AG04450 (cell line): Measurements from ENCODE around the gene ST6GALNAC3. TPM values are rescaled to one million over a fixed set of nuclear protein-coding genes. Genes with fewer than 3 reads are reported as not detected.
A peak's percentile ranks its signal among the peaks of the same experiment; 100 is the strongest.

Source experiments
- CTCF ChIA-PET: fragments of 300-600, 350-600 bp; formaldehyde crosslinking; extraction: SDS; loops from one replicate; lab custom pipeline; 2022; ENCODE audit warnings: antibody characterized with exemption, inconsistent platforms; lab: Charles Lee
- POLR2A ChIA-PET: fragments of 350-600 bp; formaldehyde crosslinking; extraction: SDS; loops from one replicate; lab custom pipeline; 2021; ENCODE audit warnings: antibody characterized with exemption, inconsistent platforms; lab: Yijun Ruan, JAX
- DNase-seq: peaks from one replicate; pipeline ENCODE4 v3.0.0-alpha.2; 2011; ENCODE audit warnings: low read depth, low spot score
- H3K27ac ChIP-seq: one replicate; pipeline ENCODE4 v1.5.1; 2012; ENCODE audit warnings: low read depth, low read length, control low read depth
- H3K27me3 ChIP-seq: one replicate; pipeline ENCODE4 v1.6.0; 2012; ENCODE audit warnings: low read length; ENCODE audit not compliant: control insufficient read depth, insufficient read depth
- H3K4me3 ChIP-seq: 2 replicates; pipeline ENCODE4 v1.5.1; 2011; ENCODE audit warnings: mild to moderate bottlenecking, low read depth, low read length, control low read depth
- H3K9me3 ChIP-seq: 2 replicates; pipeline ENCODE4 v1.5.1; 2012; ENCODE audit warnings: low read length; ENCODE audit not compliant: control insufficient read depth, insufficient read depth
- CTCF ChIP-seq: IDR thresholded peaks from 2 replicates; pipeline ENCODE4 v1.5.1; 2011; ENCODE audit warnings: low read depth, low read length, control low read depth, inconsistent platforms
- polyA minus RNA-seq: library from RNA; depleted of rRNA, polyadenylated mRNA; stranded (reverse); fragments of >200 nt; gene quantifications from 2 replicates; pipeline ENCODE4 v1.2.3, GENCODE V29; 2011; rRNA and poly(A)+ RNA removed
- polyA plus RNA-seq: library from polyadenylated mRNA; depleted of rRNA; stranded (reverse); fragments of >200 nt; gene quantifications from 2 replicates; pipeline ENCODE4 v1.2.3, GENCODE V29; 2011; rRNA removed

Gene ST6GALNAC3
- polyA plus RNA-seq (1.9 and 2.1 TPM in 2 replicates), polyA minus RNA-seq (1.4 and 6.4 TPM in 2 replicates)

- H3K27ac ChIP-seq = no peak within 1 kb of the TSS
- H3K4me3 ChIP-seq = peak within 1 kb of the TSS; percentile 83
- H3K27me3 ChIP-seq = no peaks in the 10 kb centered on the region
- ChIA-PET CTCF (no interaction called here), POLR2A (interaction anchor here (1.0 kb wide), 1 partner anchor 49 kb away, joined by 7 read pairs; no protein-coding TSS in a partner anchor)
- peak; percentile 16 for DNase-seq
- H3K9me3 ChIP-seq = no peaks in the 10 kb centered on the region
- TF ChIP-seq CTCF = no peak
Observed at GRCh38 chr1:76074321-76075187, at the start of gene ST6GALNAC3. TSS of gene ST6GALNAC3 (plus strand) at chr1:76074746.

- CTCF ChIA-PET = no interaction called here
Observed at GRCh38 chr1:76027341-76027740, 47.2 kb upstream of the ST6GALNAC3 start.

GRCh38 chr1:76029331-76029730 lies 45.2 kb upstream of the ST6GALNAC3 start:
- ChIA-PET POLR2A (no interaction called here), CTCF (interaction anchor here (1.1 kb wide), 1 partner anchor 39 kb away, joined by 4 read pairs; no protein-coding TSS in a partner anchor)
- Histone ChIP-seq H3K27me3 (no peaks in the 10 kb centered on the region), H3K9me3 (no peaks in the 10 kb centered on the region), H3K27ac (no peak overlapping the region), H3K4me3 (no peak overlapping the region)
- TF ChIP-seq CTCF = no peak
- DNase-seq = no peak

More at GRCh38 chr1:76027341-76027740, 47.2 kb upstream of the ST6GALNAC3 start:
- Histone ChIP-seq H3K4me3 (no peak overlapping the region), H3K9me3 (no peaks in the 10 kb centered on the region), H3K27ac (no peak overlapping the region), H3K27me3 (no peaks in the 10 kb centered on the region)
- DNase-seq = no peak
- no peak for TF ChIP-seq CTCF
- POLR2A ChIA-PET = no interaction called here

- DNase-seq = no peak
- Histone ChIP-seq H3K27ac (no peak overlapping the region), H3K4me3 (no peak overlapping the region), H3K9me3 (no peaks in the 10 kb centered on the region), H3K27me3 (no peaks in the 10 kb centered on the region)
- ChIA-PET POLR2A (no interaction called here), CTCF (no interaction called here)
- no peak for TF ChIP-seq CTCF
Observed at GRCh38 chr1:76031496-76031895, 43.0 kb upstream of the ST6GALNAC3 start.
